GM12892 (cell line): Measurements from ENCODE around the gene PRPSAP1.
"Not testable (repeated sequence)": the region's sequence is repeated elsewhere in the genome, so short reads cannot be mapped to it uniquely, and the experiment has no call there.

Source experiments
- DNase-seq: peaks from one replicate; pipeline ENCODE4 v3.0.0; 2011; ENCODE audit not compliant: insufficient read length
- FAIRE-seq: peaks from 2 replicates; lab custom pipeline; 2011; peaks lifted over from hg19 to GRCh38; lab: Jason Lieb, UNC
- POLR2A ChIP-seq: IDR thresholded peaks from 2 replicates; pipeline ENCODE4 v1.6.1; 2011; ENCODE audit warnings: low read depth, low read length, control low read depth
- POLR2AphosphoS5 ChIP-seq: IDR thresholded peaks from 2 replicates; pipeline ENCODE4 v1.6.1; 2011; ENCODE audit warnings: low read depth, low read length, control low read depth
- TAF1 ChIP-seq: IDR thresholded peaks from 2 replicates; pipeline ENCODE4 v1.6.1; 2011; ENCODE audit warnings: low read depth, mild to moderate bottlenecking, control low read depth, low read length, borderline replicate concordance

PRPSAP1 gene

GRCh38 chr17:76368545-76368944 lies 14.8 kb upstream of the PRPSAP1 start:
- FAIRE-seq (no peak), DNase-seq (no peak)
- TF ChIP-seq POLR2A = no peak
- TF ChIP-seq POLR2AphosphoS5 = no peak
- no peak for TF ChIP-seq TAF1

GRCh38 chr17:76367642-76368041 lies 13.9 kb upstream of the PRPSAP1 start:
- TF ChIP-seq TAF1 = no peak
- no peak for TF ChIP-seq POLR2A
- no peak for TF ChIP-seq POLR2AphosphoS5
- FAIRE-seq (no peak), DNase-seq (no peak)

- DNase-seq (no peak), FAIRE-seq (no peak)
- no peak for TF ChIP-seq POLR2A
- no peak for TF ChIP-seq TAF1
- no peak for TF ChIP-seq POLR2AphosphoS5
Measured at GRCh38 chr17:76366247-76366646, 12.5 kb upstream of the PRPSAP1 start.

- no peak for FAIRE-seq
- TF ChIP-seq POLR2AphosphoS5 (no peak), POLR2A (no peak), TAF1 (no peak)
- DNase-seq = no peak
Measured at GRCh38 chr17:76365256-76365903, 11.7 kb upstream of the PRPSAP1 start.

GRCh38 chr17:76363107-76363842 lies 9.6 kb upstream of the PRPSAP1 start:
- FAIRE-seq = no peak
- TF ChIP-seq POLR2AphosphoS5 = no peak
- TF ChIP-seq POLR2A = no peak
- TF ChIP-seq TAF1 = no peak
- DNase-seq = no peak

GRCh38 chr17:76360461-76360860 lies 6.7 kb upstream of the PRPSAP1 start:
- FAIRE-seq = no peak
- TF ChIP-seq POLR2A = no peak
- no peak for TF ChIP-seq POLR2AphosphoS5
- TF ChIP-seq TAF1 = no peak
- no peak for DNase-seq

- FAIRE-seq, DNase-seq: not testable (repeated sequence)
Measured at GRCh38 chr17:76359776-76360175, 6.1 kb upstream of the PRPSAP1 start.

GRCh38 chr17:76359375-76359774 lies 5.7 kb upstream of the PRPSAP1 start:
- DNase-seq (no peak), FAIRE-seq (no peak)
- TF ChIP-seq POLR2AphosphoS5 = no peak

- TF ChIP-seq POLR2A (no peak), TAF1 (no peak), POLR2AphosphoS5 (no peak)
- DNase-seq (no peak), FAIRE-seq (no peak)
Measured at GRCh38 chr17:76357597-76358158, 4.0 kb upstream of the PRPSAP1 start.

- TF ChIP-seq POLR2AphosphoS5 (no peak), POLR2A (no peak), TAF1 (no peak)
- DNase-seq (no peak), FAIRE-seq (no peak)
Measured at GRCh38 chr17:76356803-76357456, 3.2 kb upstream of the PRPSAP1 start.

- TF ChIP-seq POLR2AphosphoS5 = no peak
- no peak for TF ChIP-seq TAF1
- TF ChIP-seq POLR2A = no peak
- FAIRE-seq = no peak
- no peak for DNase-seq
Measured at GRCh38 chr17:76354747-76355310, 1.1 kb upstream of the PRPSAP1 start.

GRCh38 chr17:76354317-76354729 lies 607 bp upstream of the PRPSAP1 start:
- DNase-seq = no peak
- no peak for FAIRE-seq
- TF ChIP-seq TAF1 = no peak
- no peak for TF ChIP-seq POLR2A
- TF ChIP-seq POLR2AphosphoS5 = no peak
